Body of pancreas (tissue), 4 donors: Measurements from ENCODE around the gene DOCK2.

Experiments used
- CTCF ChIP-seq, 7 experiments: fragments of 450-650 bp in 4 of 7; fragments of 200-600 bp in 3 of 7; sonication (generic) in 3 of 7; IDR thresholded peaks; one replicate each; pipeline ENCODE4 v1.5.1; 2016 to 2019; ENCODE audit warnings: antibody characterized with exemption in 7 of 7
- POLR2A ChIP-seq, 3 donors: fragments of 450-650 bp; IDR thresholded peaks; one replicate each; pipeline ENCODE4 v1.6.1; 2016; ENCODE audit warnings: antibody characterized with exemption in 3 of 3, mild to moderate bottlenecking in 2 of 3

GRCh38 chr5:170105642-170106611, 468.9 kb downstream of the DOCK2 start, which contains the start of gene FOXI1:
- TF ChIP-seq POLR2A (IDR thresholded peaks at IDR 0.05) (no peak), CTCF (IDR thresholded peaks at IDR 0.05) (no peak)
